Subcutaneous abdominal adipose tissue (tissue), 5 donors: ENCODE measurements around the gene ADAMTS7.
"Not testable (repeated sequence)": the region's sequence is repeated elsewhere in the genome, so short reads cannot be mapped to it uniquely, and the experiment has no call there.

Source experiments
- H3K27ac ChIP-seq: one replicate; pipeline ENCODE4 v1.7.0; 2013; ENCODE audit warnings: low read depth, mild to moderate bottlenecking, inconsistent platforms, low read length, moderate library complexity
- H3K27me3 ChIP-seq, 5 donors: one replicate each; pipeline ENCODE4 v1.7.0; 2013; ENCODE audit warnings: low read length in 5 of 5, inconsistent platforms in 1 of 5; ENCODE audit not compliant: control insufficient read depth in 5 of 5, insufficient read depth in 4 of 5
- H3K36me3 ChIP-seq, 5 donors: one replicate each; pipeline ENCODE4 v1.7.0; 2013; ENCODE audit warnings: low read length in 5 of 5; ENCODE audit not compliant: control insufficient read depth in 5 of 5, insufficient read depth in 5 of 5
- H3K4me1 ChIP-seq, 5 donors: one replicate each; pipeline ENCODE4 v1.7.0; 2013; ENCODE audit warnings: low read length in 5 of 5, mild to moderate bottlenecking in 3 of 5, moderate library complexity in 1 of 5; ENCODE audit not compliant: control insufficient read depth in 5 of 5, insufficient read depth in 5 of 5
- H3K4me3 ChIP-seq, 5 donors: one replicate each; pipeline ENCODE4 v1.7.0; 2013; ENCODE audit warnings: low read length in 5 of 5, low read depth in 1 of 5
- H3K9ac ChIP-seq, 5 donors: one replicate each; pipeline ENCODE4 v1.7.0; 2013; ENCODE audit warnings: low read length in 5 of 5, mild to moderate bottlenecking in 4 of 5, moderate library complexity in 3 of 5
- H3K9me3 ChIP-seq, 5 donors: one replicate each; pipeline ENCODE4 v1.7.0; 2013; ENCODE audit warnings: low read length in 5 of 5; ENCODE audit not compliant: control insufficient read depth in 5 of 5
- donor health status: healthy.
- donor health status: healthy.
- donor health status: healthy.
- donor health status: healthy.
- donor health status: healthy.

Gene ADAMTS7

DNA sequence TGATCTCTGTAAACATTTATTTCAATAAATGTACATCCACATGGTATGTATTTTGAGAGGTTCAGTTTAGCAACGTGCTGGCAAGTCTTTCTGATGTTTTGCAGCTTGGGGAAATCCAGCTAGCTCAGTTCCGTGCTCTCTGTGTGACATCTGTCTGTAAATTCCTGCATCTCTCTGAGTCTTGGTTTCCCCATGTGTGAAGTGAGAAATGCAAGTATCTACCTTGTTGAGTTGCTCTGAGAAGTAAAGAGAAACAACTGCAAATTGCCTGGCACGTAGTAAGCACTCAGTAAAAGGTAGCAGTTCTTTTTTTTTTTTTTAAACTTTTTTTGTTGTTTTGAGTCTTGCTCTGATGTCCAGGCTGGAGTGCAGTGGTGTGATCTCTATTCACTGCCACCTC is 31.3 kb upstream of the ADAMTS7 start:
- peaks cover 2 to 13% (median 9%) of the 10 kb centered on the region in 5 donors for H3K4me1 ChIP-seq

GRCh38 chr15:78841891-78842290 is 30.6 kb upstream of the ADAMTS7 start:
- Histone ChIP-seq H3K27ac (no peak overlapping the region), H3K4me1 (peaks cover 2 to 13% (median 9%) of the 10 kb centered on the region in 5 donors), H3K4me3 (no peak overlapping the region), H3K36me3 (no peaks in the 10 kb centered on the region), H3K9ac (no peak overlapping the region), H3K9me3 (no peaks in the 10 kb centered on the region), H3K27me3 (no peaks in the 10 kb centered on the region)

More for the DNA sequence above, 31.3 kb upstream of the ADAMTS7 start:
- Histone ChIP-seq H3K27ac (no peak overlapping the region), H3K27me3 (no peaks in the 10 kb centered on the region), H3K9me3 (no peaks in the 10 kb centered on the region), H3K36me3 (no peaks in the 10 kb centered on the region), H3K4me3 (no peak overlapping the region), H3K9ac (no peak overlapping the region)

- Histone ChIP-seq H3K9ac (no peak overlapping the region), H3K27me3 (no peaks in the 10 kb centered on the region), H3K36me3 (no peaks in the 10 kb centered on the region), H3K9me3 (no peaks in the 10 kb centered on the region), H3K4me3 (no peak overlapping the region), H3K4me1 (peaks cover 2 to 13% (median 9%) of the 10 kb centered on the region in 5 donors), H3K27ac (no peak overlapping the region)
Observed at GRCh38 chr15:78841376-78841706, 30.1 kb upstream of the ADAMTS7 start.

GRCh38 chr15:78840661-78841375 is 29.6 kb upstream of the ADAMTS7 start:
- no peak overlapping the region for H3K9ac ChIP-seq
- no peaks in the 10 kb centered on the region for H3K27me3 ChIP-seq
- H3K9me3 ChIP-seq, result no peaks in the 10 kb centered on the region
- H3K36me3 ChIP-seq, result no peaks in the 10 kb centered on the region
- H3K27ac ChIP-seq, result no peak overlapping the region
- no peak overlapping the region for H3K4me3 ChIP-seq
- peaks cover 2 to 13% (median 9%) of the 10 kb centered on the region in 5 donors for H3K4me1 ChIP-seq

GRCh38 chr15:78839151-78839550 is 27.9 kb upstream of the ADAMTS7 start:
- not testable (repeated sequence) for H3K9ac ChIP-seq, H3K4me3 ChIP-seq, H3K9me3 ChIP-seq, H3K36me3 ChIP-seq, H3K27me3 ChIP-seq, H3K27ac ChIP-seq
- H3K4me1 ChIP-seq, result peaks cover 2 to 13% (median 9%) of the 10 kb centered on the region in 5 donors

DNA sequence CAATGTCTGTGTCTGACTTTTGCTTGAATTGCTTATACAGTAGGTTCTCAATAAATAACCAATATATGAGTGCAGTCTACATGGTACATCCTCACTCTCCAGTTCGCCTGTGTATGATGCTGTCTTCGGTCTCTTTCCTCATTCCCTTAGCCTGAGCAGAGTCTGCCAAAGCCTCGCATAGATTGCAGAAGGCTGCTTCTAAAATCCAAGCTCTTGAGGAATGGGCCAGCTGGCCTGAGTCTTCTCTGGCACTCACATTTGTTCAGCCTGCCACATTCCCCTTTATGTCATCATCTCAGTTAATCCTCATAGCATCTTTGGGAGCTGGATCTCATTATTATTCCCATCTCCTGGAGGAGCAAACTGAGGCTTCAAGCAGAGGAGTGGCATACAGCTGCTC is 27.2 kb upstream of the ADAMTS7 start:
- H3K4me3 ChIP-seq, result no peak overlapping the region
- no peaks in the 10 kb centered on the region for H3K36me3 ChIP-seq
- H3K9ac ChIP-seq, result no peak overlapping the region
- H3K27me3 ChIP-seq, result no peaks in the 10 kb centered on the region
- peaks cover 2 to 13% (median 9%) of the 10 kb centered on the region in 5 donors for H3K4me1 ChIP-seq
- H3K9me3 ChIP-seq, result no peaks in the 10 kb centered on the region
- no peak overlapping the region for H3K27ac ChIP-seq

DNA sequence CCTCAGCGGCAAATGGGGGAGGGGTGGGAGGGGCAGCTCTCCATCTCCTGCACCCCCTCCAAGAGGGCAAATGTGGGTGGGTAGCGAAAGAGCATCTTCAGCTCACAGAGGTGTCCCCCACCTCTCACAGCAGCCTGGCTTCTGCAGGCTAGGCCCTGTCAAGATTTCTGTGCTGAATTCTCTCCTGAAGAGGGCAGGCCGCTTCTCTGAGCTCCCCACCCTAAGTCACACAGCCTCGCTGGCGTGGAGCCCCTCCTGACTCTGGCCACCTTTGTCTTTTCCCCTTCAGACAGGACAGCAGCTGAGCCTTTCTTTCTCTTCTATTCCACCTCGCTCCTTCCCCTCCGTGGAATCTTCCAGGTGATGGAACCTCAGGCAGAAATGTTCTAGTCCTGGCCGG is 26.3 kb upstream of the ADAMTS7 start:
- Histone ChIP-seq H3K27me3 (no peaks in the 10 kb centered on the region), H3K36me3 (no peaks in the 10 kb centered on the region), H3K4me1 (peaks cover 2 to 13% (median 9%) of the 10 kb centered on the region in 5 donors), H3K4me3 (no peak overlapping the region), H3K27ac (no peak overlapping the region), H3K9ac (no peak overlapping the region), H3K9me3 (no peaks in the 10 kb centered on the region)

- Histone ChIP-seq H3K27ac (no peak overlapping the region), H3K9me3 (no peaks in the 10 kb centered on the region), H3K27me3 (no peaks in the 10 kb centered on the region), H3K36me3 (no peaks in the 10 kb centered on the region), H3K4me3 (no peak overlapping the region), H3K4me1 (peaks cover 2 to 13% (median 9%) of the 10 kb centered on the region in 5 donors), H3K9ac (no peak overlapping the region)
Observed at GRCh38 chr15:78837131-78837530, 25.9 kb upstream of the ADAMTS7 start.

- no peak overlapping the region for H3K27ac ChIP-seq
- H3K27me3 ChIP-seq, result peaks cover 0 to 5% (median 0%) of the 10 kb centered on the region in 5 donors
- H3K4me3 ChIP-seq, result no peak overlapping the region
- no peak overlapping the region for H3K9ac ChIP-seq
- H3K4me1 ChIP-seq, result peaks cover 2 to 10% (median 9%) of the 10 kb centered on the region in 5 donors
- no peaks in the 10 kb centered on the region for H3K36me3 ChIP-seq
- no peaks in the 10 kb centered on the region for H3K9me3 ChIP-seq
Observed at GRCh38 chr15:78836333-78836732, 25.1 kb upstream of the ADAMTS7 start.

- H3K9me3 ChIP-seq, result no peaks in the 10 kb centered on the region
- H3K27ac ChIP-seq, result no peak overlapping the region
- peaks cover 0 to 35% (median 20%) of the 10 kb centered on the region in 5 donors for H3K4me1 ChIP-seq
- H3K4me3 ChIP-seq, result peak overlapping the region in 2 of 5 donors; percentile 49 to 57
- peaks cover 0 to 9% (median 0%) of the 10 kb centered on the region in 5 donors for H3K27me3 ChIP-seq
- H3K9ac ChIP-seq, result no peak overlapping the region
- H3K36me3 ChIP-seq, result no peaks in the 10 kb centered on the region
Observed at GRCh38 chr15:78831229-78832207, 20.3 kb upstream of the ADAMTS7 start.
